Fibroblast of the conjunctiva (primary cell): Measurements from ENCODE around the gene RNF207.

ENCODE experiments used
- DNase-seq: peaks from one replicate; pipeline ENCODE4 v3.0.0-alpha.2; 2010; ENCODE audit warnings: low read depth

RNF207 gene

GRCh38 chr1:6174621-6175410 lies 31.1 kb upstream of the RNF207 start:
- no peak for DNase-seq

- DNase-seq = no peak
Observed at GRCh38 chr1:6175411-6175828, 30.5 kb upstream of the RNF207 start.

GRCh38 chr1:6176779-6177178 lies 29.1 kb upstream of the RNF207 start:
- no peak for DNase-seq

GRCh38 chr1:6177681-6178380 lies 28.1 kb upstream of the RNF207 start:
- DNase-seq = no peak

GRCh38 chr1:6178751-6179563 lies 27.0 kb upstream of the RNF207 start:
- no peak for DNase-seq

- DNase-seq = no peak
Observed at GRCh38 chr1:6179564-6180175, 26.2 kb upstream of the RNF207 start.

- DNase-seq = no peak
Observed at GRCh38 chr1:6180268-6180706, 25.6 kb upstream of the RNF207 start, which contains the start of gene CHD5. CHD5 (minus strand) TSS chr1:6180321; CDS start chr1:6180023, 298 bp downstream.

- DNase-seq = no peak
Observed at GRCh38 chr1:6180707-6181311, 25.1 kb upstream of the RNF207 start.

- no peak for DNase-seq
Observed at GRCh38 chr1:6181347-6181770, 24.6 kb upstream of the RNF207 start.

- no peak for DNase-seq
Observed at GRCh38 chr1:6183520-6183989, 22.4 kb upstream of the RNF207 start.

GRCh38 chr1:6184083-6184783 lies 21.7 kb upstream of the RNF207 start:
- no peak for DNase-seq

- peak; percentile 62 for DNase-seq
Observed at GRCh38 chr1:6185151-6185550, 20.8 kb upstream of the RNF207 start.

- peak; percentile 29 for DNase-seq
Observed at GRCh38 chr1:6185635-6186382, 20.1 kb upstream of the RNF207 start.

- no peak for DNase-seq
Observed at GRCh38 chr1:6188466-6188865, 17.5 kb upstream of the RNF207 start.

GRCh38 chr1:6191968-6192367 lies 14.0 kb upstream of the RNF207 start:
- DNase-seq = no peak

- no peak for DNase-seq
Observed at GRCh38 chr1:6197746-6198427, 8.0 kb upstream of the RNF207 start.

GRCh38 chr1:6198646-6199297 lies 7.1 kb upstream of the RNF207 start:
- DNase-seq = no peak

GRCh38 chr1:6199298-6200187 lies 6.4 kb upstream of the RNF207 start, which contains the start of gene RPL22:
RPL22 (minus strand) TSS chr1:6199595; CDS start chr1:6199573, 22 bp downstream.
- peak; percentile 98 for DNase-seq
